Breast epithelium (tissue), 4 donors: Measurements from ENCODE around the gene TDRD1. TPM values are rescaled to one million over a fixed set of nuclear protein-coding genes. Genes with fewer than 3 reads are reported as not detected.
A peak's percentile ranks its signal among the peaks of the same experiment; 100 is the strongest.

ENCODE experiments used
- DNase-seq, 2 donors: peaks; one replicate each; pipeline ENCODE4 v3.0.0-alpha.2; 2019; ENCODE audit warnings: low spot score in 2 of 2
- H3K27ac ChIP-seq, 2 donors: fragments of 200-600 bp; sonication (generic) in 1 of 2; one replicate each; pipeline ENCODE4 v1.5.1; 2016 to 2019; ENCODE audit warnings: mild to moderate bottlenecking in 1 of 2
- H3K27me3 ChIP-seq, 2 donors: fragments of 200-600 bp; sonication (generic) in 1 of 2; one replicate each; pipeline versions ENCODE4 v1.5.1 to v1.6.0; 2017 to 2019; ENCODE audit warnings: control low read depth in 1 of 2, mild to moderate bottlenecking in 1 of 2
- H3K36me3 ChIP-seq: fragments of 200-600 bp; one replicate; pipeline ENCODE4 v1.5.1; 2019
- H3K4me1 ChIP-seq, 2 donors: fragments of 200-600 bp; sonication (generic); one replicate each; pipeline ENCODE4 v1.5.1; 2016 to 2019; ENCODE audit warnings: control low read depth in 1 of 2
- H3K4me3 ChIP-seq, 3 donors: fragments of 200-600 bp; sonication (generic); 1 replicate in 2 of 3; 2 replicates in 1 of 3; pipeline ENCODE4 v1.5.1; 2016 to 2019; ENCODE audit warnings: mild to moderate bottlenecking in 3 of 3, moderate library complexity in 2 of 3
- H3K9me3 ChIP-seq, 2 donors: fragments of 200-600 bp; sonication (generic) in 1 of 2; one replicate each; pipeline ENCODE4 v1.5.1; 2016 to 2019; ENCODE audit warnings: control low read depth in 1 of 2
- POLR2A ChIP-seq: fragments of 450-650 bp; IDR thresholded peaks from one replicate; pipeline ENCODE4 v1.6.1; 2016; ENCODE audit warnings: antibody characterized with exemption, mild to moderate bottlenecking, moderate library complexity
- POLR2AphosphoS5 ChIP-seq, 3 donors: sonication (generic); formaldehyde crosslinking; IDR thresholded peaks; one replicate each; pipeline ENCODE4 v1.6.1; 2017; ENCODE audit warnings: antibody characterized with exemption in 3 of 3
- intact Hi-C: fragments of 100-400 bp; cut with DNase I; formaldehyde crosslinking; loops from one replicate; pipeline ENCODE4 v1.15.1; 2023; ENCODE audit warnings: low total_unique reads
- total RNA-seq, 3 donors: library from RNA; depleted of rRNA; stranded (reverse); fragments of >200 nt; gene quantifications; one replicate each; pipeline ENCODE4 v1.1.0, GENCODE V29; 2016
- TF ChIP-seq, protein P1 (sequence below), 3 donors: fragments of 450-650 bp; IDR thresholded peaks; one replicate each; pipeline ENCODE4 v1.5.1; 2016 to 2017; ENCODE audit warnings: antibody characterized with exemption in 3 of 3, mild to moderate bottlenecking in 3 of 3, moderate library complexity in 3 of 3

The TDRD1 gene
- total RNA-seq, 3 donors from 2014 or later, result under 0.01 to 0.73 (median 0.33) TPM

DNA sequence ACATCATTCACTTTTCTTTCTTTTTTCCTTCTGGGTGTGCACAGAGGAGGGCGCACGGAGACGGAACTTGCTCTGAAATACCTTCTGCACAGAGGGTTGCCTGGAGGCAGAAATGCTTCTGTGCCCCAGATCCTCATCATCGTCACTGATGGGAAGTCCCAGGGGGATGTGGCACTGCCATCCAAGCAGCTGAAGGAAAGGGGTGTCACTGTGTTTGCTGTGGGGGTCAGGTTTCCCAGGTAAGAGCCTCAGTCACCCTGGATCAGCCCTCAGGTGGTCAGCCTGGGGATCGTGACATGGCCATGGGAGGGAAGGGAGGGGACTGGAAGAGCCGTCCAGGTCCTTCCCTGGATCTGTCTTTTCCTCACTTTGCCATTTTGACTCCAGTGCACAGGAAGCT lies 93.5 kb downstream of the TDRD1 start:
- intact Hi-C loops, result no loop called here
- Histone ChIP-seq H3K27me3 (no peaks in the 10 kb centered on the region), H3K4me3 (no peak overlapping the region), H3K27ac (no peak overlapping the region), H3K36me3 (no peaks in the 10 kb centered on the region), H3K4me1 (no peaks in the 10 kb centered on the region), H3K9me3 (no peaks in the 10 kb centered on the region)
- TF ChIP-seq POLR2AphosphoS5 (IDR thresholded peaks at IDR 0.05) (no peak), POLR2A (no peak)
- TF ChIP-seq, protein P1, sequence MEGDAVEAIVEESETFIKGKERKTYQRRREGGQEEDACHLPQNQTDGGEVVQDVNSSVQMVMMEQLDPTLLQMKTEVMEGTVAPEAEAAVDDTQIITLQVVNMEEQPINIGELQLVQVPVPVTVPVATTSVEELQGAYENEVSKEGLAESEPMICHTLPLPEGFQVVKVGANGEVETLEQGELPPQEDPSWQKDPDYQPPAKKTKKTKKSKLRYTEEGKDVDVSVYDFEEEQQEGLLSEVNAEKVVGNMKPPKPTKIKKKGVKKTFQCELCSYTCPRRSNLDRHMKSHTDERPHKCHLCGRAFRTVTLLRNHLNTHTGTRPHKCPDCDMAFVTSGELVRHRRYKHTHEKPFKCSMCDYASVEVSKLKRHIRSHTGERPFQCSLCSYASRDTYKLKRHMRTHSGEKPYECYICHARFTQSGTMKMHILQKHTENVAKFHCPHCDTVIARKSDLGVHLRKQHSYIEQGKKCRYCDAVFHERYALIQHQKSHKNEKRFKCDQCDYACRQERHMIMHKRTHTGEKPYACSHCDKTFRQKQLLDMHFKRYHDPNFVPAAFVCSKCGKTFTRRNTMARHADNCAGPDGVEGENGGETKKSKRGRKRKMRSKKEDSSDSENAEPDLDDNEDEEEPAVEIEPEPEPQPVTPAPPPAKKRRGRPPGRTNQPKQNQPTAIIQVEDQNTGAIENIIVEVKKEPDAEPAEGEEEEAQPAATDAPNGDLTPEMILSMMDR (IDR thresholded peaks at IDR 0.05), result no peak
- no peak for DNase-seq

DNA sequence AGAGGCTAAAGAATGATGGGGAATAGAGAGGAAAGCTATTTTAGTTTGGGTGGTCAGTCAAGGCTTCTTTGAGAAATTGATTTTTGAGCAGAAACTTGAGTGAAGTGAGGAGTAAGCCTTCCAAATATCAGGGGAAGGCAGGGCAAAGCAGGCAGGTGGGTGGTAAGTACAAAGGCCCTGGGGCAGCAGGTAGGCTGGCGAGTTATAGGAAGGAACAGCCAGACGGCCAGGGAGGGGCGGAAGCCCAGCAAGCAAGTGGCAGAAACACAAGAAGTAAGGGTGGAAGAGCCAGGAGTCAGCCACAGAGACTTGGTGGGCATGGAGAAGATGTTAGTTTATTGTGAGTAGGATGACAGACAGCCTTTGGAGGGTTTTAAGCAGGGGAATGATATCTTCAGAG lies 94.8 kb downstream of the TDRD1 start:
- H3K4me3 ChIP-seq, result no peak overlapping the region
- no peaks in the 10 kb centered on the region for H3K36me3 ChIP-seq
- H3K9me3 ChIP-seq, result no peaks in the 10 kb centered on the region
- H3K27ac ChIP-seq, result no peak overlapping the region
- intact Hi-C loops, result no loop called here
- no peaks in the 10 kb centered on the region for H3K4me1 ChIP-seq
- TF ChIP-seq, protein P1 (IDR thresholded peaks at IDR 0.05), result no peak
- TF ChIP-seq POLR2AphosphoS5 (IDR thresholded peaks at IDR 0.05), result no peak
- TF ChIP-seq POLR2A, result no peak
- DNase-seq, result no peak
- H3K27me3 ChIP-seq, result no peaks in the 10 kb centered on the region

DNA sequence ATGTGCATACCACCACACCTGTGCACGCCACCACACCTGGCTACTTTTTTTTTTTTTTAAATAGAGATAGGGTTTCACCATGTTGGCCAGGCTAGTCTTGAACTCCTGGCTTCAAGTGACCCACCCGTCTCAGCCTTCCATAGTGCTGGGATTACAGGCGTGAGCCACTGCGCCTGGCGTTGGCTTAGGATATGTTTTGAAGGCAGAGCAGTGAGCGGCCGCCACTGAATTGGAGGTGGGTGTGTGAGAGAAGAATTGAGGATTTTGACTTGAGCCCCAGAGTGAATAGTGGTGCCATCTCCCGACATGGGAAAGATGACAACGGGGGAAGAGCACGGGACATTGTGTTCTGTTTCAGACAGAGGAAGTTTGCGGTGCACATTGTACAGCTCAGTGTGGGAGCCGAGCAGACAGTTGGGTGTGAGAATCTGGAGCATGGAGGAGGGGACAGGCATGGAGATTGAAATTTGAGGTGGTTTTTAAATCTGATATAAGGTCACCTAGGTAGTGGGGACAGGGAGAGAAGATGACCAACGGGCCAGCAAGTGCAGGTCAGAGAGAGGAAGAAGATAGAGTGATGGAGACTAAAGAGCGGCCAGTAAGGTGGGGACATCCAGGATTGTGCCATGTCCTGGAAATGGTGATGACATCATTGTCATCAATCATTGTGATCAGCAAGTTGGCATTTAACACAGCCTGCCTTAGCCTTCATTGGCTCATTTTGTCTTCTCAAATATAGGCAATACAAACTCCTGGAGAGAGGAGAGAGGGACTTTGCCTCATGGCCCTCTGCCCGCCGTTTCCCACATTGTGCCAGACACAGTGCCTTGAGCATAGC lies 95.7 kb downstream of the TDRD1 start:
- no peak overlapping the region for H3K4me3 ChIP-seq
- TF ChIP-seq, protein P1 (IDR thresholded peaks at IDR 0.05), result no peak
- H3K27ac ChIP-seq, result no peak overlapping the region
- no peaks in the 10 kb centered on the region for H3K36me3 ChIP-seq
- H3K27me3 ChIP-seq, result no peaks in the 10 kb centered on the region
- DNase-seq, result no peak
- H3K4me1 ChIP-seq, result no peaks in the 10 kb centered on the region
- no peaks in the 10 kb centered on the region for H3K9me3 ChIP-seq
- intact Hi-C loops, result no loop called here

DNA sequence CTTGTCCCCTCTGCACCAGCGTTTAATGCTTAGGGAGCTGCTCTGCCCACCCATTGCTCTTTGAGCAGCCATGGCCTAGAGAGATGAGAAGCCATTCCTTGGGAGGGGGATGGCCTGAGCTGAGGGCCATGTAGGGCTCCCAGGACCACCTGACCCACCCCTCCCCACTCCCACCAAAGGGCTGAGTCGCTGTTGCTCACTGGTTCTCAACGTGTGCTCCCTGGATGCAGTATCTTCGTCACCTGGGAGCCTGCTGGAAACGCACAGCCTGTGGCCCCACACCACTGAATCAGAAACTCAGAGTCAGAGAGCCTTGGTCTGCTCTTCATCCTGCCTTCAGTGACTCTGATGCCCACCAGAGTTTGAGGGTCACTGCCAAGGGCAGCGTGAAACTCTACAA lies 96.9 kb downstream of the TDRD1 start:
- no peaks in the 10 kb centered on the region for H3K4me1 ChIP-seq
- no peak overlapping the region for H3K27ac ChIP-seq
- H3K36me3 ChIP-seq, result no peaks in the 10 kb centered on the region
- intact Hi-C loops, result no loop called here
- H3K9me3 ChIP-seq, result no peaks in the 10 kb centered on the region
- H3K4me3 ChIP-seq, result no peak overlapping the region
- no peak for TF ChIP-seq POLR2A
- TF ChIP-seq, protein P1 (IDR thresholded peaks at IDR 0.05), result no peak
- no peak for TF ChIP-seq POLR2AphosphoS5 (IDR thresholded peaks at IDR 0.05)
- H3K27me3 ChIP-seq, result no peaks in the 10 kb centered on the region
- DNase-seq, result peak in 1 of 2 donors; percentile 33

DNA sequence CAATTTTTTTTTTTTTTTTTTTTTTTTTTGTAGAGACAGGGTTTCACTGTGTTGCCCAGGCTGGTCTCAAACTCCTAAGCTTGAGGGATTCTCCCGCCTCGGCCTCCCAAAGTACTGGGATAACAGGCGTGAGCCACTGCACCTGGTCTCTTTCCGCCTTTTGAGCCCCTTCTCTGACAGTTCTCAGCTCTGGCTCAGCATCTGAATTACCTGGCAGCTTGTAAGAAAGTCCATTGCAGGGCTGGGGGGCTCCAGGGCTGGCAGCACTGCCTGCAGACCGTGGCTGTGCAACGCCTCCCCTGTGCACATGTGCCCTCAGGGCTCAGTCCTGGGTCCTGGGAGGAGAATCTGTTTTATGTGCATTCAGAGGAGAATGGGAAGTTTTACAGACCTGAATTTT lies 97.5 kb downstream of the TDRD1 start:
- Histone ChIP-seq H3K4me1 (no peaks in the 10 kb centered on the region), H3K4me3 (no peak overlapping the region), H3K27me3 (no peaks in the 10 kb centered on the region), H3K27ac (no peak overlapping the region), H3K36me3 (no peaks in the 10 kb centered on the region), H3K9me3 (no peaks in the 10 kb centered on the region)
- DNase-seq, result no peak
- intact Hi-C loops, result no loop called here
- TF ChIP-seq, protein P1 (IDR thresholded peaks at IDR 0.05), result no peak
- no peak for TF ChIP-seq POLR2AphosphoS5 (IDR thresholded peaks at IDR 0.05)
- no peak for TF ChIP-seq POLR2A
